NCI-H1092 treated with DMSO at 0.1 percent for 48 hours (cell line): ENCODE data around the gene SHISA6.

ENCODE experiments used
- DNase-seq: peaks from one replicate; lab custom pipeline; 2025; lab: John Stamatoyannopoulos, UW

The SHISA6 gene

GRCh38 chr17:11538366-11538765, 297.4 kb downstream of the SHISA6 start:
- DNase-seq: no peak

- no peak for DNase-seq
These were observed 298.6 kb downstream of the SHISA6 start for GRCh38 chr17:11539637-11540036.

- no peak for DNase-seq
These were observed 304.0 kb downstream of the SHISA6 start for GRCh38 chr17:11545002-11545401.

GRCh38 chr17:11545696-11546095, 304.7 kb downstream of the SHISA6 start:
- no peak for DNase-seq

GRCh38 chr17:11547853-11548252, 306.8 kb downstream of the SHISA6 start:
- no peak for DNase-seq

- no peak for DNase-seq
These were observed 307.4 kb downstream of the SHISA6 start for GRCh38 chr17:11548398-11548797.

GRCh38 chr17:11550431-11550830, 309.4 kb downstream of the SHISA6 start:
- no peak for DNase-seq

- no peak for DNase-seq
These were observed 310.4 kb downstream of the SHISA6 start for GRCh38 chr17:11551442-11551841.

- no peak for DNase-seq
These were observed 312.1 kb downstream of the SHISA6 start for GRCh38 chr17:11553135-11553534.

GRCh38 chr17:11554042-11554441, 313.0 kb downstream of the SHISA6 start:
- DNase-seq: no peak

GRCh38 chr17:11554542-11554941, 313.5 kb downstream of the SHISA6 start:
- DNase-seq: no peak

- DNase-seq: no peak
These were observed 314.5 kb downstream of the SHISA6 start for GRCh38 chr17:11555530-11555929.

- no peak for DNase-seq
These were observed 316.9 kb downstream of the SHISA6 start for GRCh38 chr17:11557727-11558452.

GRCh38 chr17:11558681-11559234, 317.7 kb downstream of the SHISA6 start:
- DNase-seq: no peak

GRCh38 chr17:11559601-11560000, 318.6 kb downstream of the SHISA6 start:
- no peak for DNase-seq

- no peak for DNase-seq
These were observed 320.3 kb downstream of the SHISA6 start for GRCh38 chr17:11561281-11561680.

- DNase-seq: no peak
These were observed 320.7 kb downstream of the SHISA6 start for GRCh38 chr17:11561702-11562101.

- no peak for DNase-seq
These were observed 323.8 kb downstream of the SHISA6 start for GRCh38 chr17:11564589-11565380.

GRCh38 chr17:11565591-11565990, 324.6 kb downstream of the SHISA6 start:
- no peak for DNase-seq

GRCh38 chr17:11578998-11579397, 338.0 kb downstream of the SHISA6 start:
- DNase-seq: no peak

GRCh38 chr17:11580677-11581076, 339.7 kb downstream of the SHISA6 start:
- no peak for DNase-seq

- no peak for DNase-seq
These were observed 341.2 kb downstream of the SHISA6 start for GRCh38 chr17:11582217-11582616.

- DNase-seq: no peak
These were observed 342.4 kb downstream of the SHISA6 start for GRCh38 chr17:11583306-11583992.
